Measurements from ENCODE around the gene MIPOL1.

MIPOL1 gene

GRCh38 chr14:37591941-37592481, 394.3 kb downstream of the MIPOL1 start:
- no peaks in the 10 kb centered on the region for H3K27me3 ChIP-seq (replicated peaks; ENCODE audit: control insufficient read depth, insufficient read depth, low read length)
- TF ChIP-seq CTCF (IDR thresholded peaks at IDR 0.05; ENCODE audit: insufficient read depth, low read length, poor library complexity, severe bottlenecking): no peak
- no peak overlapping the region for H3K4me3 ChIP-seq (replicated peaks; ENCODE audit: low read depth, low read length)
- no peaks in the 10 kb centered on the region for H3K36me3 ChIP-seq (ENCODE audit: control insufficient read depth, insufficient read depth, low read length)
- DNase-seq (ENCODE audit: extremely low read depth, insufficient read length): no peak

- H3K36me3 ChIP-seq (ENCODE audit: control insufficient read depth, insufficient read depth, low read length): no peaks in the 10 kb centered on the region
- no peak overlapping the region for H3K4me3 ChIP-seq (replicated peaks; ENCODE audit: low read depth, low read length)
- no peaks in the 10 kb centered on the region for H3K27me3 ChIP-seq (replicated peaks; ENCODE audit: control insufficient read depth, insufficient read depth, low read length)
- TF ChIP-seq CTCF (IDR thresholded peaks at IDR 0.05; ENCODE audit: insufficient read depth, low read length, poor library complexity, severe bottlenecking): no peak
- DNase-seq (ENCODE audit: extremely low read depth, insufficient read length): no peak
Measured at GRCh38 chr14:37592482-37593408, 395.0 kb downstream of the MIPOL1 start.

- Histone ChIP-seq H3K27me3 (replicated peaks; ENCODE audit: control insufficient read depth, insufficient read depth, low read length) (no peaks in the 10 kb centered on the region), H3K4me3 (replicated peaks; ENCODE audit: low read depth, low read length) (no peak overlapping the region), H3K36me3 (ENCODE audit: control insufficient read depth, insufficient read depth, low read length) (no peaks in the 10 kb centered on the region)
- DNase-seq (ENCODE audit: extremely low read depth, insufficient read length): no peak
- TF ChIP-seq CTCF (IDR thresholded peaks at IDR 0.05; ENCODE audit: insufficient read depth, low read length, poor library complexity, severe bottlenecking): no peak
Measured at GRCh38 chr14:37593511-37594237, 395.9 kb downstream of the MIPOL1 start.

GRCh38 chr14:37594238-37594970, 396.7 kb downstream of the MIPOL1 start:
- H3K27me3 ChIP-seq (replicated peaks; ENCODE audit: control insufficient read depth, insufficient read depth, low read length): no peaks in the 10 kb centered on the region
- DNase-seq (ENCODE audit: extremely low read depth, insufficient read length): no peak
- no peak overlapping the region for H3K4me3 ChIP-seq (replicated peaks; ENCODE audit: low read depth, low read length)
- no peak for TF ChIP-seq CTCF (IDR thresholded peaks at IDR 0.05; ENCODE audit: insufficient read depth, low read length, poor library complexity, severe bottlenecking)
- no peaks in the 10 kb centered on the region for H3K36me3 ChIP-seq (ENCODE audit: control insufficient read depth, insufficient read depth, low read length)

GRCh38 chr14:37594971-37595808, 397.5 kb downstream of the MIPOL1 start, which contains the start of the genes FOXA1 and TTC6:
FOXA1 (minus strand) TSS chr14:37595249; CDS start chr14:37594972, 277 bp downstream.
TTC6 (plus strand) TSS chr14:37595629; CDS start chr14:37622065, 26,436 bp downstream.
- no peak for TF ChIP-seq CTCF (IDR thresholded peaks at IDR 0.05; ENCODE audit: insufficient read depth, low read length, poor library complexity, severe bottlenecking)
- no peak within 1 kb of the TSS for H3K4me3 ChIP-seq (replicated peaks; ENCODE audit: low read depth, low read length)

More at GRCh38 chr14:37594971-37595808, 397.5 kb downstream of the MIPOL1 start, which contains the start of the genes FOXA1 and TTC6:
- no peaks in the 10 kb centered on the region for H3K27me3 ChIP-seq (replicated peaks; ENCODE audit: control insufficient read depth, insufficient read depth, low read length)
- no peaks in the 10 kb centered on the region for H3K36me3 ChIP-seq (ENCODE audit: control insufficient read depth, insufficient read depth, low read length)
- no peak for DNase-seq (ENCODE audit: extremely low read depth, insufficient read length)
